ENCODE results near the gene ACO1.

Gene ACO1

DNA sequence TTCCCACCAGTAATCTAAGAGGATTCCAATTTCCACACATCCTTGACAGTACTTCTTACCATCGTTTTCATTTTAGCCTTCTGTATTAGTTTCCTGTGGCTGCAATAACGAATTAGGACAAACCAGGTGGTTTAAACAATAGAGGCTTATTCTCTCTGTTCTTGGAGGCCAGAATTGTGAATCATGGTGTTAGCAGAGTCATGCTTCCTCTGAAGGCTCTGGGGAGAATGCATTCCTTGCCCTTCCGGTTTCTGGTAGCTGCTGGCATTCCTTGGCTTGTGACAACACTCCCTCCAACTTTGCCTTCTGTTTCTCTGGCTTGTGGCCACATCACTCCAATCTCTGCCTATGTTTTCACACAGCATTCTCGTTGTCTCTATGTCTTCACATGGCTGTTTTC is 118.0 kb downstream of the ACO1 start:
- DNase-seq, result no peak

DNA sequence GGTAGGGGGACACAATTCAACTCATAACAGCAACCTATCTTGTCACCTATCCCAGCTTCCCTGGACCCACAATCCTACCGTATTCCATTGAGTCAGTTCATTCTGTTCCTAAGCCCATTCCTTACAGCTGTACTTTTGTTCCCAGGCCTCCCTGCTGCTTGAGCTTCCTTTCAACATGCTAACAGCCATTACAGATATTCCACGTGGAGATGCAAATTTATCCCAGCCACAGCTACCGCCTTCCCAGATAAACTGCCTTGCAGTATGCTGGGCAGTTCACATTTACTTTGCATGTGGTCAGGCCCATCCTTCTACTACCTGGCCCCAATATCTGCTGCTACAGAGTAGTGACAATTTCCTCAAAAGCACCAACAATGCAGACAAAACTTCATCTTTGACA is 118.6 kb downstream of the ACO1 start:
- DNase-seq, result no peak
